H9 (cell line): Measurements from ENCODE around the gene NFIX. TPM values are rescaled to one million over a fixed set of nuclear protein-coding genes. Genes with fewer than 3 reads are reported as not detected.

Experiments used
- DNase-seq: peaks from one replicate; pipeline ENCODE4 v3.0.0-alpha.2; 2017
- H2AFZ ChIP-seq: one replicate; pipeline ENCODE4 v1.6.1; 2013; ENCODE audit warnings: mild to moderate bottlenecking, low read length, control low read depth, moderate library complexity
- H2AK5ac ChIP-seq: 2 replicates; pipeline ENCODE4 v1.6.1; 2013; ENCODE audit warnings: low read length, control low read depth, mixed read lengths; ENCODE audit not compliant: insufficient read length
- H2BK120ac ChIP-seq: one replicate; pipeline ENCODE4 v1.6.1; 2013; ENCODE audit warnings: low read depth, mild to moderate bottlenecking, low read length, control low read depth, inconsistent platforms; ENCODE audit not compliant: poor library complexity, severe bottlenecking
- H2BK12ac ChIP-seq: 2 replicates; pipeline ENCODE4 v1.6.1; 2013; ENCODE audit warnings: low read length, control low read depth, mixed read lengths, low read depth; ENCODE audit not compliant: insufficient read length
- H2BK15ac ChIP-seq: 2 replicates; pipeline ENCODE4 v1.6.1; 2013; ENCODE audit warnings: low read depth, low read length, control low read depth
- H2BK20ac ChIP-seq: one replicate; pipeline ENCODE4 v1.6.1; 2013; ENCODE audit warnings: low read depth, mild to moderate bottlenecking, low read length, control low read depth, inconsistent platforms; ENCODE audit not compliant: poor library complexity, severe bottlenecking
- H2BK5ac ChIP-seq: 2 replicates; pipeline ENCODE4 v1.6.1; 2013; ENCODE audit warnings: low read length, control low read depth, mixed read lengths; ENCODE audit not compliant: insufficient read length
- H3K14ac ChIP-seq: 2 replicates; pipeline ENCODE4 v1.6.1; 2013; ENCODE audit warnings: low read length, control low read depth; ENCODE audit not compliant: insufficient read depth
- H3K18ac ChIP-seq: 2 replicates; pipeline ENCODE4 v1.6.1; 2013; ENCODE audit warnings: low read depth, mild to moderate bottlenecking, mixed read lengths, low read length, control low read depth; ENCODE audit not compliant: insufficient read length
- H3K23ac ChIP-seq: 2 replicates; pipeline ENCODE4 v1.6.1; 2013; ENCODE audit warnings: low read length, control low read depth, mixed read lengths, low read depth; ENCODE audit not compliant: insufficient read length
- H3K23me2 ChIP-seq: 2 replicates; pipeline ENCODE4 v1.6.1; 2013; ENCODE audit warnings: low read depth, mild to moderate bottlenecking, mixed read lengths, low read length, control low read depth; ENCODE audit not compliant: insufficient read length, poor library complexity, severe bottlenecking
- H3K27ac ChIP-seq: 2 replicates; pipeline ENCODE4 v1.5.1; 2013; ENCODE audit warnings: low read length, control low read depth, mixed read lengths, low read depth; ENCODE audit not compliant: insufficient read length
- H3K27me3 ChIP-seq: 2 replicates; pipeline ENCODE4 v1.6.1; 2013; ENCODE audit warnings: low read length, control low read depth, inconsistent platforms; ENCODE audit not compliant: insufficient read depth
- H3K4ac ChIP-seq: 2 replicates; pipeline ENCODE4 v1.6.1; 2013; ENCODE audit warnings: low read depth, mild to moderate bottlenecking, control low read depth, inconsistent platforms, low read length, moderate library complexity
- H3K4me1 ChIP-seq: 2 replicates; pipeline ENCODE4 v1.6.1; 2013; ENCODE audit warnings: low read length, control low read depth, inconsistent platforms; ENCODE audit not compliant: insufficient read depth
- H3K4me2 ChIP-seq: 2 replicates; pipeline ENCODE4 v1.6.1; 2013; ENCODE audit warnings: low read length, control low read depth, mixed read lengths; ENCODE audit not compliant: insufficient read length, insufficient read depth
- H3K56ac ChIP-seq: 2 replicates; pipeline ENCODE4 v1.6.1; 2013; ENCODE audit warnings: low read depth, mild to moderate bottlenecking, mixed read lengths, low read length, control low read depth; ENCODE audit not compliant: insufficient read length
- H3K79me1 ChIP-seq: 2 replicates; pipeline ENCODE4 v1.6.1; 2013; ENCODE audit warnings: low read depth, mild to moderate bottlenecking, moderate library complexity, low read length, control low read depth, inconsistent platforms; ENCODE audit not compliant: insufficient read depth, poor library complexity, severe bottlenecking
- H3K79me2 ChIP-seq: 2 replicates; pipeline ENCODE4 v1.6.1; 2013; ENCODE audit warnings: low read length, control low read depth, inconsistent platforms; ENCODE audit not compliant: insufficient read depth
- H3K9ac ChIP-seq: 2 replicates; pipeline ENCODE4 v1.6.1; 2013; ENCODE audit warnings: low read length, control low read depth, mixed read lengths; ENCODE audit not compliant: insufficient read length; ENCODE audit errors: extremely low read depth
- H3K9me3 ChIP-seq: one replicate; pipeline ENCODE4 v1.6.1; 2013; ENCODE audit warnings: low read depth, low read length, inconsistent platforms; ENCODE audit not compliant: control insufficient read depth
- H3T11ph ChIP-seq: one replicate; pipeline ENCODE4 v1.6.1; 2013; ENCODE audit warnings: mild to moderate bottlenecking, low read length, control low read depth, inconsistent platforms
- H4K20me1 ChIP-seq: one replicate; pipeline ENCODE4 v1.6.1; 2013; ENCODE audit not compliant: control insufficient read depth, insufficient read length, insufficient read depth
- H4K5ac ChIP-seq: 2 replicates; pipeline ENCODE4 v1.6.1; 2013; ENCODE audit warnings: low read depth, mild to moderate bottlenecking, mixed read lengths, low read length, control low read depth; ENCODE audit not compliant: insufficient read length
- H4K8ac ChIP-seq: replicated peaks from 2 replicates; pipeline ENCODE4 v1.6.1; 2013; ENCODE audit warnings: low read length, control low read depth, mixed read lengths, low read depth; ENCODE audit not compliant: insufficient read length
- H4K91ac ChIP-seq: 2 replicates; pipeline ENCODE4 v1.6.1; 2013; ENCODE audit warnings: low read depth, mild to moderate bottlenecking, moderate library complexity, mixed read lengths, low read length, control low read depth; ENCODE audit not compliant: insufficient read length
- H3K27ac Mint-ChIP-seq, 3 experiments: 2 replicates in 2 of 3; 3 replicates in 1 of 3; pipeline ENCODE4 v1.8.0; 2020 to 2021; ENCODE audit warnings: mixed read lengths in 3 of 3, mild to moderate bottlenecking in 1 of 3, moderate library complexity in 1 of 3
- H3K27me3 Mint-ChIP-seq: 2 replicates; pipeline ENCODE4 v1.8.0; 2021; ENCODE audit warnings: low read depth, mild to moderate bottlenecking, moderate library complexity, mixed read lengths
- H3K36me3 Mint-ChIP-seq, 3 experiments: 2 replicates in 2 of 3; 3 replicates in 1 of 3; pipeline ENCODE4 v1.8.0; 2020 to 2021; ENCODE audit warnings: low read depth in 3 of 3, mixed read lengths in 3 of 3; ENCODE audit not compliant: insufficient read depth in 1 of 3
- H3K4me1 Mint-ChIP-seq, 2 experiments: 2 replicates each; pipeline ENCODE4 v1.8.0; 2020; ENCODE audit warnings: mixed read lengths in 2 of 2
- H3K4me3 Mint-ChIP-seq, 2 experiments: 2 replicates in 1 of 2; 3 replicates in 1 of 2; pipeline ENCODE4 v1.8.0; 2020 to 2021; ENCODE audit warnings: mild to moderate bottlenecking in 2 of 2, mixed read lengths in 2 of 2, moderate library complexity in 1 of 2
- H3K9me3 Mint-ChIP-seq, 2 experiments: 2 replicates in 1 of 2; 3 replicates in 1 of 2; pipeline ENCODE4 v1.8.0; 2020; ENCODE audit warnings: mild to moderate bottlenecking in 2 of 2, mixed read lengths in 2 of 2, moderate library complexity in 1 of 2
- WGBS: extraction: QIAGEN DNeasy Blood & Tissue Kit; methylation state at CpG from one replicate; pipeline ENCODE4 v1.1.7; 2013; ENCODE audit warnings: missing lambda C conversion rate, low lambda C conversion rate, mixed read lengths; ENCODE audit not compliant: insufficient read length; ENCODE audit errors: extremely low coverage; 5-methylcytosine and 5-hydroxymethylcytosine counted together
- total RNA-seq: library from RNA; stranded (reverse); gene quantifications from 2 replicates; pipeline ENCODE4 v1.2.1, GENCODE V29; 2021
- TF ChIP-seq, protein P1 (sequence below): fragments of 200-600 bp; sonication (generic); conservative IDR thresholded peaks from 3 replicates; pipeline ENCODE4 v1.8.0; 2021; ENCODE audit warnings: antibody characterized with exemption, mild to moderate bottlenecking

Gene NFIX
- total RNA-seq, 1 experiment from 2014 or later, result 0.31 TPM

DNA sequence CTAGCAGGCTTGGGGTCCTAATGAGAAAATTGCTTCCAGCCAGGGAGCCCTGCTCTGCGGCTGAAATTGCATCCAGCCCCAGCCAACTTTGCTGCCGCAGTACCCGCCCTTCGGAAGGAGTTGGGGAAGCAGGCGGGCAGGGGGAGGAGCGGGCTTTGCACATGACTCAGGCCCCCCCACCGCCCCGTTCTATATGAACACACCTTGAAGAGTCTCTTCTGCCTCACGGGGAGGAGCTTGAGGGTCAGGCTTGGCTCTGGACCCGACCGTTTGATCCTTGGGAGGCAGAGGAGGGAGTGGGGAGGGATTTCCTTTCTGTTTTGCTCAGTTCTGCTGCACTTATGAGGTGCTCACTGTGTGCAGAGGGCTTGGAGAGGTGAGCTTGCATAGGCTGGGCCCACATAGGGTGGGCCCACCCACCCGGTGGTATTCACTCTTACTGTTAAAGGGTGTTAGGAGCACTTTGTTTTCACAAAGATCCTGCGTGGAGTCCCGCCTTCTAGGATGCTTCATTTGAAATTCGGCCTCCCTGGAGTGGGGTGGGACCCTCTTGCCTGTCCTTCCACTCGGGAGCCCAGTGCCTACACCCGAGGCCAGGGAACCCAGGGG is 60.9 kb downstream of the NFIX start:
- Histone ChIP-seq H2AK5ac (no peak overlapping the region), H3K14ac (no peak overlapping the region; the same call in 1 of the 2 replicates), H4K5ac (no peak overlapping the region), H3K4me2 (peak overlapping the region; percentile 42), H2AFZ (no peak overlapping the region), H3K9ac (no peak overlapping the region), H2BK12ac (no peak overlapping the region), H3K27me3 (peaks cover 66% of the 10 kb centered on the region), H3K56ac (no peak overlapping the region), H2BK15ac (no peak overlapping the region), H3K4ac (no peak overlapping the region), H3K23me2 (peaks cover 9% of the 10 kb centered on the region), H3K9me3 (no peaks in the 10 kb centered on the region), H2BK20ac (no peak overlapping the region), H4K91ac (no peak overlapping the region), H4K8ac (no peak overlapping the region), H3T11ph (no peak overlapping the region), H2BK120ac (no peak overlapping the region), H3K27ac (no peak overlapping the region), H3K18ac (no peak overlapping the region), H2BK5ac (no peak overlapping the region), H4K20me1 (no peaks in the 10 kb centered on the region), H3K79me1 (no peaks in the 10 kb centered on the region), H3K4me1 (peaks cover 8% of the 10 kb centered on the region; the same call in 1 of the 2 replicates), H3K23ac (no peak overlapping the region), H3K79me2 (no peaks in the 10 kb centered on the region)
- Mint-ChIP-seq H3K9me3 (peaks cover 0 to 10% of the 10 kb centered on the region in 2 experiments; a peak in 2 of 5 replicates), H3K4me3 (peak overlapping the region; percentile 10 to 66; a peak in 4 of 5 replicates), H3K4me1 (peaks cover 43 to 69% of the 10 kb centered on the region in 2 experiments), H3K36me3 (no peaks in the 10 kb centered on the region; a peak in 1 of 7 replicates), H3K27me3 (peaks cover 97% of the 10 kb centered on the region), H3K27ac (no peak overlapping the region)
- DNase-seq, result peak; percentile 73
- TF ChIP-seq, protein P1, sequence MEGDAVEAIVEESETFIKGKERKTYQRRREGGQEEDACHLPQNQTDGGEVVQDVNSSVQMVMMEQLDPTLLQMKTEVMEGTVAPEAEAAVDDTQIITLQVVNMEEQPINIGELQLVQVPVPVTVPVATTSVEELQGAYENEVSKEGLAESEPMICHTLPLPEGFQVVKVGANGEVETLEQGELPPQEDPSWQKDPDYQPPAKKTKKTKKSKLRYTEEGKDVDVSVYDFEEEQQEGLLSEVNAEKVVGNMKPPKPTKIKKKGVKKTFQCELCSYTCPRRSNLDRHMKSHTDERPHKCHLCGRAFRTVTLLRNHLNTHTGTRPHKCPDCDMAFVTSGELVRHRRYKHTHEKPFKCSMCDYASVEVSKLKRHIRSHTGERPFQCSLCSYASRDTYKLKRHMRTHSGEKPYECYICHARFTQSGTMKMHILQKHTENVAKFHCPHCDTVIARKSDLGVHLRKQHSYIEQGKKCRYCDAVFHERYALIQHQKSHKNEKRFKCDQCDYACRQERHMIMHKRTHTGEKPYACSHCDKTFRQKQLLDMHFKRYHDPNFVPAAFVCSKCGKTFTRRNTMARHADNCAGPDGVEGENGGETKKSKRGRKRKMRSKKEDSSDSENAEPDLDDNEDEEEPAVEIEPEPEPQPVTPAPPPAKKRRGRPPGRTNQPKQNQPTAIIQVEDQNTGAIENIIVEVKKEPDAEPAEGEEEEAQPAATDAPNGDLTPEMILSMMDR, result no peak
- WGBS, result no CpG with 5 or more reads among the region's 17 CpGs
